Stimulated activated naive CD8-positive, alpha-beta T cell treated with anti-CD3 and anti-CD28 coated beads, Interleukin-15, amount 100 ng/mL, for 72 hours (primary cell): Measurements from ENCODE around the gene IFT122.
"Not testable (repeated sequence)": the region's sequence is repeated elsewhere in the genome, so short reads cannot be mapped to it uniquely, and the experiment has no call there.

ENCODE experiments used
- ATAC-seq: fragments of 150-1000 bp; cut with Tn5 transposase; 2 replicates; pipeline ENCODE4 v1.10.0; 2021; ENCODE audit warnings: mild to moderate bottlenecking, moderate library complexity
- DNase-seq, 2 donors: peaks; one replicate each; pipeline ENCODE4 v3.0.0; 2021 to 2022
- H3K27ac Mint-ChIP-seq, 2 donors: one replicate each; pipeline ENCODE4 v1.8.0; 2022; ENCODE audit warnings: mild to moderate bottlenecking in 2 of 2, mixed read lengths in 2 of 2, moderate library complexity in 2 of 2
- H3K27me3 Mint-ChIP-seq: one replicate; pipeline ENCODE4 v1.8.0; 2022; ENCODE audit warnings: mixed read lengths
- H3K4me1 Mint-ChIP-seq: one replicate; pipeline ENCODE4 v1.8.0; 2022; ENCODE audit warnings: mild to moderate bottlenecking, mixed read lengths
- H3K4me3 Mint-ChIP-seq, 2 donors: one replicate each; pipeline ENCODE4 v1.8.0; 2022; ENCODE audit warnings: mild to moderate bottlenecking in 2 of 2, mixed read lengths in 2 of 2, moderate library complexity in 1 of 2
- H3K9me3 Mint-ChIP-seq, 2 donors: one replicate each; pipeline ENCODE4 v1.8.0; 2022; ENCODE audit warnings: mixed read lengths in 2 of 2

The IFT122 gene

GRCh38 chr3:129409541-129409940, 30.5 kb upstream of the IFT122 start:
- ATAC-seq = no peak
- Mint-ChIP-seq H3K27ac (no peak overlapping the region), H3K4me1 (no peaks in the 10 kb centered on the region), H3K9me3 (no peaks in the 10 kb centered on the region), H3K27me3 (no peaks in the 10 kb centered on the region), H3K4me3 (no peak overlapping the region)
- no peak for DNase-seq

GRCh38 chr3:129410971-129411370, 29.1 kb upstream of the IFT122 start:
- no peaks in the 10 kb centered on the region for H3K27me3 Mint-ChIP-seq
- ATAC-seq (no peak), DNase-seq (no peak)
- no peak overlapping the region for H3K27ac Mint-ChIP-seq
- no peaks in the 10 kb centered on the region for H3K4me1 Mint-ChIP-seq
- no peak overlapping the region for H3K4me3 Mint-ChIP-seq
- H3K9me3 Mint-ChIP-seq = no peaks in the 10 kb centered on the region

GRCh38 chr3:129412542-129413198, 27.4 kb upstream of the IFT122 start:
- Mint-ChIP-seq H3K4me1 (no peaks in the 10 kb centered on the region), H3K27me3 (no peaks in the 10 kb centered on the region), H3K27ac (peak overlapping the region in 1 of 2 donors; percentile 59), H3K4me3 (no peak overlapping the region), H3K9me3 (no peaks in the 10 kb centered on the region)
- no peak for ATAC-seq
- DNase-seq = no peak

- not testable (repeated sequence) for H3K9me3 Mint-ChIP-seq, H3K27me3 Mint-ChIP-seq, H3K4me3 Mint-ChIP-seq, H3K4me1 Mint-ChIP-seq, ATAC-seq, DNase-seq
- H3K27ac Mint-ChIP-seq = peak overlapping the region in 1 of 2 donors; percentile 59
Measured at GRCh38 chr3:129413238-129413637, 26.8 kb upstream of the IFT122 start.

GRCh38 chr3:129413687-129414506, 26.1 kb upstream of the IFT122 start:
- no peak overlapping the region for H3K27ac Mint-ChIP-seq
- H3K4me3 Mint-ChIP-seq = no peak overlapping the region
- H3K9me3 Mint-ChIP-seq = no peaks in the 10 kb centered on the region
- no peaks in the 10 kb centered on the region for H3K4me1 Mint-ChIP-seq
- ATAC-seq (no peak), DNase-seq (no peak)
- H3K27me3 Mint-ChIP-seq = no peaks in the 10 kb centered on the region

- peak overlapping the region in 1 of 2 donors; percentile 42 for H3K27ac Mint-ChIP-seq
- no peaks in the 10 kb centered on the region for H3K9me3 Mint-ChIP-seq
- DNase-seq = no peak
- no peak overlapping the region for H3K4me3 Mint-ChIP-seq
- no peaks in the 10 kb centered on the region for H3K27me3 Mint-ChIP-seq
- ATAC-seq = no peak
- H3K4me1 Mint-ChIP-seq = no peaks in the 10 kb centered on the region
Measured at GRCh38 chr3:129415378-129415777, 24.6 kb upstream of the IFT122 start.

- H3K4me1 Mint-ChIP-seq = no peaks in the 10 kb centered on the region
- DNase-seq = no peak
- no peak overlapping the region for H3K27ac Mint-ChIP-seq
- H3K9me3 Mint-ChIP-seq = no peaks in the 10 kb centered on the region
- no peak overlapping the region for H3K4me3 Mint-ChIP-seq
- no peak for ATAC-seq
- no peaks in the 10 kb centered on the region for H3K27me3 Mint-ChIP-seq
Measured at GRCh38 chr3:129415830-129416229, 24.2 kb upstream of the IFT122 start.

GRCh38 chr3:129416415-129416814, 23.6 kb upstream of the IFT122 start:
- no peak for DNase-seq
- H3K4me1 Mint-ChIP-seq = no peaks in the 10 kb centered on the region
- H3K27me3 Mint-ChIP-seq = no peaks in the 10 kb centered on the region
- no peaks in the 10 kb centered on the region for H3K9me3 Mint-ChIP-seq
- no peak overlapping the region for H3K27ac Mint-ChIP-seq
- ATAC-seq = no peak
- H3K4me3 Mint-ChIP-seq = no peak overlapping the region

- no peaks in the 10 kb centered on the region for H3K27me3 Mint-ChIP-seq
- DNase-seq (no peak), ATAC-seq (no peak)
- H3K4me1 Mint-ChIP-seq = no peaks in the 10 kb centered on the region
- H3K27ac Mint-ChIP-seq = no peak overlapping the region
- H3K9me3 Mint-ChIP-seq = no peaks in the 10 kb centered on the region
- H3K4me3 Mint-ChIP-seq = no peak overlapping the region
Measured at GRCh38 chr3:129417326-129417725, 22.7 kb upstream of the IFT122 start.

- H3K9me3 Mint-ChIP-seq = no peaks in the 10 kb centered on the region
- no peak overlapping the region for H3K27ac Mint-ChIP-seq
- H3K4me3 Mint-ChIP-seq = no peak overlapping the region
- DNase-seq (no peak), ATAC-seq (no peak)
- no peaks in the 10 kb centered on the region for H3K27me3 Mint-ChIP-seq
- H3K4me1 Mint-ChIP-seq = no peaks in the 10 kb centered on the region
Measured at GRCh38 chr3:129418041-129418973, 21.7 kb upstream of the IFT122 start.

GRCh38 chr3:129419476-129419875, 20.5 kb upstream of the IFT122 start:
- Mint-ChIP-seq H3K4me1 (peaks cover 6% of the 10 kb centered on the region), H3K27ac (no peak overlapping the region), H3K9me3 (no peaks in the 10 kb centered on the region), H3K4me3 (no peak overlapping the region), H3K27me3 (no peaks in the 10 kb centered on the region)
- DNase-seq = no peak
- no peak for ATAC-seq

- H3K27ac Mint-ChIP-seq = no peak overlapping the region
- H3K4me3 Mint-ChIP-seq = no peak overlapping the region
- H3K27me3 Mint-ChIP-seq = peaks cover 6% of the 10 kb centered on the region
- H3K9me3 Mint-ChIP-seq = no peaks in the 10 kb centered on the region
- ATAC-seq (no peak), DNase-seq (no peak)
- H3K4me1 Mint-ChIP-seq = peaks cover 16% of the 10 kb centered on the region
Measured at GRCh38 chr3:129421236-129421883, 18.7 kb upstream of the IFT122 start.

GRCh38 chr3:129421988-129422745, 17.9 kb upstream of the IFT122 start:
- H3K27me3 Mint-ChIP-seq = peaks cover 7% of the 10 kb centered on the region
- no peak overlapping the region for H3K4me3 Mint-ChIP-seq
- no peaks in the 10 kb centered on the region for H3K9me3 Mint-ChIP-seq
- ATAC-seq = no peak
- no peak for DNase-seq
- peaks cover 16% of the 10 kb centered on the region for H3K4me1 Mint-ChIP-seq
- H3K27ac Mint-ChIP-seq = no peak overlapping the region

- Mint-ChIP-seq H3K9me3 (no peaks in the 10 kb centered on the region), H3K4me3 (no peak overlapping the region), H3K4me1 (peaks cover 21% of the 10 kb centered on the region), H3K27ac (no peak overlapping the region), H3K27me3 (peaks cover 14% of the 10 kb centered on the region)
- DNase-seq (no peak), ATAC-seq (no peak)
Measured at GRCh38 chr3:129422897-129423296, 17.1 kb upstream of the IFT122 start.
